ENCODE data around the gene RSRP1.

Gene RSRP1

GRCh38 chr1:25205786-25206185 is 41.5 kb downstream of the RSRP1 start:
- DNase-seq (no peak), ATAC-seq (ENCODE audit: insufficient read depth, low read depth) (no peak)
- Histone ChIP-seq H3K9me3 (ENCODE audit: insufficient read depth, low read length, severe bottlenecking) (no peaks in the 10 kb centered on the region), H3K4me2 (ENCODE audit: insufficient read depth, low read length) (no peak overlapping the region), H2AFZ (ENCODE audit: low read depth, low read length) (no peak overlapping the region), H3K4me1 (ENCODE audit: insufficient read depth, low read length) (no peaks in the 10 kb centered on the region), H4K20me1 (ENCODE audit: insufficient read depth, low read length) (no peaks in the 10 kb centered on the region), H3K27me3 (ENCODE audit: insufficient read depth, low read length, poor library complexity) (no peaks in the 10 kb centered on the region), H3K27ac (ENCODE audit: low read length) (no peak overlapping the region), H3K36me3 (ENCODE audit: insufficient read depth, low read length) (no peaks in the 10 kb centered on the region), H3K9ac (ENCODE audit: low read depth, low read length) (no peak overlapping the region), H3K4me3 (ENCODE audit: low read depth in 1 of 2, low read length in 2 of 2) (no peak overlapping the region), H3K79me2 (ENCODE audit: insufficient read depth, low read length) (no peaks in the 10 kb centered on the region)
- no peak for TF ChIP-seq CTCF (IDR thresholded peaks at IDR 0.05; ENCODE audit: borderline replicate concordance, extremely low read depth, low read length, poor library complexity, severe bottlenecking)
- no peak for TF ChIP-seq EZH2 (IDR thresholded peaks at IDR 0.05; ENCODE audit: borderline replicate concordance, low read depth, low read length, severe bottlenecking)

GRCh38 chr1:25204797-25205480 is 42.3 kb downstream of the RSRP1 start:
- peak; percentile 82 for TF ChIP-seq CTCF (IDR thresholded peaks at IDR 0.05; ENCODE audit: borderline replicate concordance, extremely low read depth, low read length, poor library complexity, severe bottlenecking)
- TF ChIP-seq EZH2 (IDR thresholded peaks at IDR 0.05; ENCODE audit: borderline replicate concordance, low read depth, low read length, severe bottlenecking): no peak
- H3K4me2 ChIP-seq (ENCODE audit: insufficient read depth, low read length): no peak overlapping the region
- H3K9me3 ChIP-seq (ENCODE audit: insufficient read depth, low read length, severe bottlenecking): no peaks in the 10 kb centered on the region
- H4K20me1 ChIP-seq (ENCODE audit: insufficient read depth, low read length): no peaks in the 10 kb centered on the region; the same call in 1 of the 2 replicates
- ATAC-seq (ENCODE audit: insufficient read depth, low read depth) (peak; percentile 68), DNase-seq (peak; percentile 16)
- H3K36me3 ChIP-seq (ENCODE audit: insufficient read depth, low read length): no peaks in the 10 kb centered on the region
- H3K9ac ChIP-seq (ENCODE audit: low read depth, low read length): no peak overlapping the region
- H3K27ac ChIP-seq (ENCODE audit: low read length): no peak overlapping the region
- no peaks in the 10 kb centered on the region for H3K4me1 ChIP-seq (ENCODE audit: insufficient read depth, low read length)
- H3K27me3 ChIP-seq (ENCODE audit: insufficient read depth, low read length, poor library complexity): no peaks in the 10 kb centered on the region
- H3K4me3 ChIP-seq (ENCODE audit: low read depth in 1 of 2, low read length in 2 of 2): no peak overlapping the region
- no peak overlapping the region for H2AFZ ChIP-seq (ENCODE audit: low read depth, low read length)
- H3K79me2 ChIP-seq (ENCODE audit: insufficient read depth, low read length): no peaks in the 10 kb centered on the region

- H3K9me3 ChIP-seq (ENCODE audit: insufficient read depth, low read length, severe bottlenecking): no peaks in the 10 kb centered on the region
- H3K4me2 ChIP-seq (ENCODE audit: insufficient read depth, low read length): no peak overlapping the region
- no peak for DNase-seq
- no peaks in the 10 kb centered on the region; the same call in 1 of the 2 replicates for H4K20me1 ChIP-seq (ENCODE audit: insufficient read depth, low read length)
- no peaks in the 10 kb centered on the region for H3K4me1 ChIP-seq (ENCODE audit: insufficient read depth, low read length)
- H2AFZ ChIP-seq (ENCODE audit: low read depth, low read length): no peak overlapping the region
- no peak for ATAC-seq (ENCODE audit: insufficient read depth, low read depth)
- TF ChIP-seq EZH2 (IDR thresholded peaks at IDR 0.05; ENCODE audit: borderline replicate concordance, low read depth, low read length, severe bottlenecking): no peak
- no peak for TF ChIP-seq CTCF (IDR thresholded peaks at IDR 0.05; ENCODE audit: borderline replicate concordance, extremely low read depth, low read length, poor library complexity, severe bottlenecking)
- no peaks in the 10 kb centered on the region for H3K79me2 ChIP-seq (ENCODE audit: insufficient read depth, low read length)
- H3K36me3 ChIP-seq (ENCODE audit: insufficient read depth, low read length): no peaks in the 10 kb centered on the region
- H3K9ac ChIP-seq (ENCODE audit: low read depth, low read length): no peak overlapping the region
- H3K27ac ChIP-seq (ENCODE audit: low read length): no peak overlapping the region
- H3K27me3 ChIP-seq (ENCODE audit: insufficient read depth, low read length, poor library complexity): no peaks in the 10 kb centered on the region
- no peak overlapping the region for H3K4me3 ChIP-seq (ENCODE audit: low read depth in 1 of 2, low read length in 2 of 2)
Measured at GRCh38 chr1:25201006-25201405, 46.2 kb downstream of the RSRP1 start.
